Muscle layer of duodenum (tissue), 2 donors: Measurements from ENCODE around the gene PTTG1IP.

ENCODE experiments used
- H3K27ac ChIP-seq: one replicate; pipeline ENCODE4 v1.7.0; 2013; ENCODE audit warnings: mild to moderate bottlenecking, low read length
- H3K27me3 ChIP-seq: one replicate; pipeline ENCODE4 v1.7.0; 2013; ENCODE audit warnings: low read depth, mild to moderate bottlenecking, control low read depth, low read length
- H3K36me3 ChIP-seq, 2 donors: one replicate each; pipeline ENCODE4 v1.7.0; 2013; ENCODE audit warnings: low read length in 2 of 2, control low read depth in 1 of 2, mild to moderate bottlenecking in 1 of 2; ENCODE audit not compliant: insufficient read depth in 2 of 2, control insufficient read depth in 1 of 2
- H3K4me1 ChIP-seq, 2 donors: one replicate each; pipeline ENCODE4 v1.7.0; 2013; ENCODE audit warnings: low read length in 2 of 2, mild to moderate bottlenecking in 2 of 2, control low read depth in 1 of 2, moderate library complexity in 1 of 2; ENCODE audit not compliant: insufficient read depth in 2 of 2, control insufficient read depth in 1 of 2
- H3K4me3 ChIP-seq, 2 donors: one replicate each; pipeline ENCODE4 v1.7.0; 2013; ENCODE audit warnings: low read length in 2 of 2, low read depth in 1 of 2, mild to moderate bottlenecking in 1 of 2
- H3K9me3 ChIP-seq, 2 donors: one replicate each; pipeline ENCODE4 v1.7.0; 2013; ENCODE audit warnings: low read length in 2 of 2, control low read depth in 1 of 2, mild to moderate bottlenecking in 1 of 2; ENCODE audit not compliant: control insufficient read depth in 1 of 2
- donor health status: healthy.

Gene PTTG1IP

GRCh38 chr21:44892536-44893277 is 19.2 kb upstream of the PTTG1IP start:
- no peaks in the 10 kb centered on the region for H3K9me3 ChIP-seq
- no peaks in the 10 kb centered on the region for H3K27me3 ChIP-seq
- H3K27ac ChIP-seq, result no peak overlapping the region
- H3K36me3 ChIP-seq, result no peaks in the 10 kb centered on the region
- no peak overlapping the region for H3K4me3 ChIP-seq
- no peaks in the 10 kb centered on the region for H3K4me1 ChIP-seq

- H3K27me3 ChIP-seq, result no peaks in the 10 kb centered on the region
- H3K9me3 ChIP-seq, result no peaks in the 10 kb centered on the region
- H3K36me3 ChIP-seq, result no peaks in the 10 kb centered on the region
- no peaks in the 10 kb centered on the region for H3K4me1 ChIP-seq
- H3K4me3 ChIP-seq, result no peak overlapping the region
- H3K27ac ChIP-seq, result no peak overlapping the region
These were observed 18.6 kb upstream of the PTTG1IP start for GRCh38 chr21:44892095-44892494.

- Histone ChIP-seq H3K27me3 (no peaks in the 10 kb centered on the region), H3K9me3 (no peaks in the 10 kb centered on the region), H3K4me1 (no peaks in the 10 kb centered on the region), H3K27ac (no peak overlapping the region), H3K4me3 (no peak overlapping the region), H3K36me3 (no peaks in the 10 kb centered on the region)
These were observed 18.1 kb upstream of the PTTG1IP start for GRCh38 chr21:44891631-44892031.

GRCh38 chr21:44890961-44891541 is 17.6 kb upstream of the PTTG1IP start:
- Histone ChIP-seq H3K27ac (no peak overlapping the region), H3K9me3 (no peaks in the 10 kb centered on the region), H3K4me1 (no peaks in the 10 kb centered on the region), H3K4me3 (no peak overlapping the region), H3K27me3 (no peaks in the 10 kb centered on the region), H3K36me3 (no peaks in the 10 kb centered on the region)

- Histone ChIP-seq H3K9me3 (no peaks in the 10 kb centered on the region), H3K4me3 (no peak overlapping the region), H3K4me1 (no peaks in the 10 kb centered on the region), H3K27me3 (no peaks in the 10 kb centered on the region), H3K27ac (no peak overlapping the region), H3K36me3 (no peaks in the 10 kb centered on the region)
These were observed 16.9 kb upstream of the PTTG1IP start for GRCh38 chr21:44890338-44890931.

GRCh38 chr21:44889625-44890337 is 16.3 kb upstream of the PTTG1IP start:
- Histone ChIP-seq H3K4me3 (no peak overlapping the region), H3K4me1 (no peaks in the 10 kb centered on the region), H3K9me3 (no peaks in the 10 kb centered on the region), H3K36me3 (no peaks in the 10 kb centered on the region), H3K27me3 (no peaks in the 10 kb centered on the region), H3K27ac (no peak overlapping the region)

GRCh38 chr21:44888581-44889550 is 15.4 kb upstream of the PTTG1IP start:
- H3K36me3 ChIP-seq, result no peaks in the 10 kb centered on the region
- no peak overlapping the region for H3K4me3 ChIP-seq
- H3K4me1 ChIP-seq, result no peaks in the 10 kb centered on the region
- H3K27ac ChIP-seq, result no peak overlapping the region
- no peaks in the 10 kb centered on the region for H3K9me3 ChIP-seq
- no peaks in the 10 kb centered on the region for H3K27me3 ChIP-seq

- Histone ChIP-seq H3K4me1 (no peaks in the 10 kb centered on the region), H3K4me3 (no peak overlapping the region), H3K27ac (no peak overlapping the region), H3K27me3 (no peaks in the 10 kb centered on the region), H3K36me3 (no peaks in the 10 kb centered on the region), H3K9me3 (no peaks in the 10 kb centered on the region)
These were observed 14.5 kb upstream of the PTTG1IP start for GRCh38 chr21:44887807-44888580.

- Histone ChIP-seq H3K27ac (no peak overlapping the region), H3K9me3 (no peaks in the 10 kb centered on the region), H3K4me3 (no peak overlapping the region), H3K27me3 (no peaks in the 10 kb centered on the region), H3K4me1 (peaks cover 0 to 2% of the 10 kb centered on the region in 2 donors), H3K36me3 (no peaks in the 10 kb centered on the region)
These were observed 13.8 kb upstream of the PTTG1IP start for GRCh38 chr21:44887126-44887806.
